H1 (cell line): ENCODE data around the gene MAFB. TPM values are rescaled to one million over a fixed set of nuclear protein-coding genes. Genes with fewer than 3 reads are reported as not detected.

ENCODE experiments used
- CBX5 ChIP-seq: fragments of 300-800, 300-1000 bp; sonication (generic); IDR thresholded peaks from 2 replicates; pipeline ENCODE4 v1.7.1; 2016; ENCODE audit warnings: antibody characterized with exemption, low read length, low read depth
- CHD1 ChIP-seq: IDR thresholded peaks from 2 replicates; pipeline ENCODE4 v1.6.1; 2012; ENCODE audit warnings: low read depth, low read length, improper control_type of control experiment
- CREB1 ChIP-seq: IDR thresholded peaks from 2 replicates; pipeline ENCODE4 v1.6.1; 2012; ENCODE audit warnings: inconsistent platforms
- PHF8 ChIP-seq: fragments of 200-600 bp; sonication (generic); conservative IDR thresholded peaks from 2 replicates; pipeline ENCODE4 v1.7.1; 2012; ENCODE audit warnings: low read depth, mild to moderate bottlenecking, inconsistent platforms, low read length, moderate library complexity
- POU5F1 ChIP-seq: IDR thresholded peaks from 2 replicates; pipeline ENCODE4 v1.6.1; 2011; ENCODE audit warnings: low read depth, mild to moderate bottlenecking, low read length, moderate library complexity
- RFX5 ChIP-seq: IDR thresholded peaks from 2 replicates; pipeline ENCODE4 v1.6.1; 2011; ENCODE audit warnings: low read depth, low read length, improper control_type of control experiment, borderline replicate concordance
- SIN3A ChIP-seq, 2 experiments: IDR thresholded peaks in 1 of 2; conservative IDR thresholded peaks in 1 of 2; 2 replicates each; pipeline ENCODE4 v1.6.1; 2011 to 2012; ENCODE audit warnings: low read length in 2 of 2, improper control_type of control experiment in 1 of 2, low read depth in 1 of 2, mild to moderate bottlenecking in 1 of 2
- SP4 ChIP-seq: IDR thresholded peaks from 2 replicates; pipeline ENCODE4 v1.6.1; 2012; ENCODE audit warnings: low read length, inconsistent platforms
- polyA plus RNA-seq, 7 experiments: library from polyadenylated mRNA; depleted of rRNA in 3 of 7; stranded (reverse) in 5 of 7; unstranded in 2 of 7; fragments of >200 nt in 5 of 7; fragments of 200-250 nt in 2 of 7; gene quantifications; 1 replicate in 5 of 7; 2 replicates in 1 of 7; 4 replicates in 1 of 7; pipeline versions ENCODE4 v1.2.1 to v1.2.3, GENCODE V29; 2011 to 2013; ENCODE audit warnings: missing spikeins in 2 of 7, mixed read lengths in 2 of 7
- total RNA-seq: library from RNA; stranded (reverse); fragmentation: NEBNext Ultra II Directional; extraction: Animal tissue kit (Norgen Biotek cat#: 25700); gene quantifications from 2 replicates; pipeline ENCODE4 v1.2.1, GENCODE V29; 2021

The MAFB gene
- total and polyA plus RNA-seq, 2 of the 8 experiments (the other 6 are each of a cell fraction or from before 2014, with no cell fraction given) = 0.83 to 1.8 TPM

- TF ChIP-seq CHD1 (no peak), PHF8 (no peak), CREB1 (no peak), SIN3A (conservative IDR thresholded peaks at IDR 0.05 in 1 of 2, IDR thresholded peaks at IDR 0.05 in 1 of 2; ENCODE audit: low read depth in 1 of 2, low read length in 2 of 2) (no peak), POU5F1 (no peak), RFX5 (no peak), SP4 (no peak), CBX5 (no peak)
Measured at GRCh38 chr20:40675599-40676221, 13.3 kb downstream of the MAFB start (continued).
